Thyroid gland (tissue), 4 donors: Measurements from ENCODE around the gene C4orf50.

ENCODE experiments used
- CTCF ChIP-seq, 6 experiments: fragments of 200-600 bp in 3 of 6; fragments of 450-650 bp in 3 of 6; sonication (generic) in 3 of 6; IDR thresholded peaks; one replicate each; pipeline ENCODE4 v1.5.1; 2016 to 2019; ENCODE audit warnings: antibody characterized with exemption in 6 of 6, mild to moderate bottlenecking in 2 of 6, inconsistent platforms in 1 of 6, moderate library complexity in 1 of 6
- POLR2A ChIP-seq, 2 donors: fragments of 450-650 bp; IDR thresholded peaks; one replicate each; pipeline ENCODE4 v1.6.1; 2017; ENCODE audit warnings: antibody characterized with exemption in 2 of 2, mild to moderate bottlenecking in 2 of 2, moderate library complexity in 1 of 2

GRCh38 chr4:5884796-5885195 is 133.4 kb downstream of the C4orf50 start:
- TF ChIP-seq CTCF (IDR thresholded peaks at IDR 0.05) (no peak), POLR2A (IDR thresholded peaks at IDR 0.05) (no peak)
